DMS153 treated with DMSO at 0.1 percent for 48 hours (cell line): ENCODE data around the gene SMIM44.
"Not testable (repeated sequence)": the region's sequence is repeated elsewhere in the genome, so short reads cannot be mapped to it uniquely, and the experiment has no call there.

ENCODE experiments used
- DNase-seq: peaks from one replicate; lab custom pipeline; 2025; ENCODE audit not compliant: unreplicated experiment; lab: John Stamatoyannopoulos, UW

SMIM44 gene

DNA sequence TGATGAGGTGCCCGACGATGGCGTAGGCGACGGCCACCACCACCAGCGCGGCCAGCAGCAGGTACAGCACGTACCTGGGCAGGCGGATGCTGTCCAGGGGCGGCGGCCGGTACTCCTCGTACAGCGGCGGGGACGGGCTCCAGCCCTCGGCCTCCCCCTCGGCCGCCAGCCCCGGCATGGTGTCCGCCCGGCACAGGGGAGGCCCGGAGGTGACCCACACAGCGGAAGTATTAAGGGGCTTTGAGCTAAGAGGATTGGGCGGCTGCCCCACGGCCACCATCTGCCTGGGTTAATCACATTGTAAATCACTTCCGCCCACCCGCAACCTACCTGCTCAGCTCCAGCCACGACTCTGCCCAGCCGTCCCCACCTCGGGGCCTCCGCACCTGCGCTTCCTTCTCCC, at the start of gene SMIM44:
Gene SMIM44 (minus strand): TSS at position 216 of the 403 bp plus-strand sequence. CDS start 38 bp downstream, at position 178.
- DNase-seq, result no peak

GRCh38 chr19:3533033-3533432, 49.8 kb upstream of the SMIM44 start:
- no peak for DNase-seq

DNA sequence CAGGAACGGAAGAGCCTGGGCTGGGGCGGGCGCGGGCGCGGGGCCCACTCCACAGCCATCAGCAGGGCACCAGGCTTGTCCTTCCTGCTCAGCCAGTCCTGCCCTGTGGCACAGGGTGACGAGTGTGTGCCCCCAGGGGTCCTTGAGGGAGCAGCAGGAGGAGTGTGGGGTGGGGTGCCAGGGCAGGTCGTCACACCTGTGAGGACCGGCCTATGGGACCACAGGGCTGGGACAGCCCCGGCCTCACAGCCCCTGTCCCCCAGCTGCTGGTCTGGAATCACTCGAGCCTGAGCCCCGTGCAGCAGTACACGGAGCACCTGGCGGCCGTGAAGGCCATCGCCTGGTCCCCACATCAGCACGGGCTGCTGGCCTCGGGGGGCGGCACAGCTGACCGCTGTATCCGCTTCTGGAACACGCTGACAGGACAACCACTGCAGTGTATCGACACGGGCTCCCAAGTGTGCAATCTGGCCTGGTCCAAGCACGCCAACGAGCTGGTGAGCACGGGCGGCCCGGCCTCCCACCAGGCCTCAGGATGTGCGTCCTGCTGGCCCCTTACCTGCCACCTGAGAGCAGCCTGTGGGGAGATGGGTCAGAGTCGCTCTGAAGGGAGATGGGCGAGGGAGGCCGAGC, 49.0 kb upstream of the SMIM44 start:
- DNase-seq, result no peak

GRCh38 chr19:3531716-3532115, 48.5 kb upstream of the SMIM44 start:
- DNase-seq, result no peak

- DNase-seq, result no peak
Measured at GRCh38 chr19:3530389-3530788, 47.1 kb upstream of the SMIM44 start.

- DNase-seq, result not testable (repeated sequence)
Measured at GRCh38 chr19:3529299-3529698, 46.1 kb upstream of the SMIM44 start.

GRCh38 chr19:3528539-3529211, 45.4 kb upstream of the SMIM44 start:
- no peak for DNase-seq

- DNase-seq, result no peak
Measured at GRCh38 chr19:3528080-3528479, 44.8 kb upstream of the SMIM44 start.

DNA sequence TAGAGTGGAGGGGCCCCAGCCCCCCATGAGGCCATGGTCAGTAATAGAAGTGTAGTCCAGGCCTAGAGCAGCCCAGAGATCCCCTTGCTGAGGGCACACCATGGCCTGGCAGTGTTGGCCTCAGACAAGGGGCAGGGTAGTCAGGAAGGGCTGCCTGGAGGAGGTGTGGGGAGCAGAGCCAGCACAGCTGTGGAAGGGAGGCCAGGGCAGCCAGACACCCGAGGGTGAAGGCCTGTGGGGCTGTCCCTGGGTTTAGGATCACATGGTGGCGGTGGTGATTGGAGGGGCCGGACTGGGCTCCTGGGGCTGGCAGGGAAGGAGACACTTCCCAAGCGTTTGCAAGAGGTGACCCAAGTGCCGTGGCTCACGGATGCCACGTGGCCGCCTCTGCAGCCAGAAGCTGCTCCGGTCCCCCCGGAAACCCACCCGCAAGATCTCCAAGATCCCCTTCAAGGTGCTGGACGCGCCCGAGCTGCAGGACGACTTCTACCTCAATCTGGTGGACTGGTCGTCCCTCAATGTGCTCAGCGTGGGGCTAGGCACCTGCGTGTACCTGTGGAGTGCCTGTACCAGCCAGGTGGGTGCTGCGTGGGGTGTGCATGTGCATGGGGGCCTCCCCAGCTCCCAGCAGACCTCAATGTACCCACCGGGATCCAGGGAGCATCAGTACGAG, 44.1 kb upstream of the SMIM44 start:
- no peak for DNase-seq

DNA sequence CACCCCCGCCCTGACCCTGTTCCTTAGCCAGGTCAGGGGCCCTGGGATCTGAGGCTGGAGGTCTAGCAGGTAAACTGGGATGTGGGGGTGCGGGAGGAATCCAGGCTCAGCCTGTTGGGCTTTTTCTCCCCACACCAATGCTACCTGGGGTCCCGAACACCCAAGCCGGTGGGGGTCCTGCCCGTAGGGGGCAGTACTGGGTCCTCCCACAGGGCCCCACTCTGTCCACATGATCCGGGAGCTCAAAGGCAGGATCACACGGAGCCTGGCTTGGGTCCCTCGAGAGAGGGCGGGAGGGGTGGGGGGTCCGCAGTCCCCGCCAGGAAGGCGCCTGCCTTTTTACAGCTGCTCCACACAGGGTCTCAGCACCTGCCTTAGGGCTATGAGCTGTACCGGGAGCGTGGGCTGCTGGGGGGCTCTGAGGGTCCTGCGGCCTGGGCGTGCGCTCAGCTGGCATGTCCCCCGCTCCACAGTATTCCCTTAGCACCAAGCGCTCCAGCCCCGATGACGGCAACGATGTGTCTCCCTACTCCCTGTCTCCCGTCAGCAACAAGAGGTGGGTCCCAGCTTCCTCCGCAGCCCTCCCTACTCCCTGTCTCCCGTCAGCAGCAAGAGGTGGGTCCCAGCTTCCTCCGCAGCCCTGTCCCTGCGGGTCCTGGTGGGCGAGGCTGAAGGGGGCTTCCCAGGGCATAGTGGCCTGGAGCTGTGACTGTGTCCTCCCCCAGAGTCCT, 43.4 kb upstream of the SMIM44 start:
- DNase-seq, result no peak

GRCh38 chr19:3524904-3525451, 41.7 kb upstream of the SMIM44 start:
- DNase-seq, result no peak

DNA sequence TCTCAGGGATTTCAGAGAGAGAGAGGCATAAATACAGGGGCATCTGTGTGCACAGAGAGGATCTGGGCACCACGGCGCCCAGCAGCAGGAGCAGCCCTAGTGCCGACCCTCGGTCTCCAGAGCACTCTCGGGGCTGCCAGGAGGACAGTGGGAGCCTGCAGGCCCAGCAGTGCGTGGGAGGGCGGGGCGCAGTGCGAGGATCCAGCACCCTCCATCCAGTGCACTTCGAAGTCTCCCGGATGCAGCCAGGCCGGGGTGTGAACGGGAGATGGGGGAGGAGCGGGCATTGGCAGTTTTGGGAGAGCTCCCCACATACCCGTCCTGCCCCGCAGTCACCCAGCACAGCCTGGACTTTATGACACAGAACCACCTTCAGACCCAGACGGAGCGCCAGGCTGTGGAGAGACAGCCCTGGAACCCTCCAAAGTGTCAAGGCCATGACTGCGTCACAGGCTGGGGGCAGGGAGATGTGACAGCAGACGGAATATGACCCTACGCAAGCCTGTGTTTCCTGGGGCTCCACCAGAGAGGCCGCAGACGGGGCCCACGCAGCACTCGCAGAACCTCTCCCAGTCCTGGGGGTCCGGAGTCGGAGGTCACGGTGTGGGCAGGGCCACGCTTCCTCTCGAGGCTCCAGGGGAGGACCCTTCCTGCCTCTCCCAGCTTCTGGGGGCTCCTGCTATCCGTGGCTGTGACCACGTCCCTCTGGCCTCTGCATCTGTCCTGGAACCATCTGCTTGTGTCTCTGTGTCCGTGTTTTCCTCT, 41.0 kb upstream of the SMIM44 start:
- no peak for DNase-seq

DNA sequence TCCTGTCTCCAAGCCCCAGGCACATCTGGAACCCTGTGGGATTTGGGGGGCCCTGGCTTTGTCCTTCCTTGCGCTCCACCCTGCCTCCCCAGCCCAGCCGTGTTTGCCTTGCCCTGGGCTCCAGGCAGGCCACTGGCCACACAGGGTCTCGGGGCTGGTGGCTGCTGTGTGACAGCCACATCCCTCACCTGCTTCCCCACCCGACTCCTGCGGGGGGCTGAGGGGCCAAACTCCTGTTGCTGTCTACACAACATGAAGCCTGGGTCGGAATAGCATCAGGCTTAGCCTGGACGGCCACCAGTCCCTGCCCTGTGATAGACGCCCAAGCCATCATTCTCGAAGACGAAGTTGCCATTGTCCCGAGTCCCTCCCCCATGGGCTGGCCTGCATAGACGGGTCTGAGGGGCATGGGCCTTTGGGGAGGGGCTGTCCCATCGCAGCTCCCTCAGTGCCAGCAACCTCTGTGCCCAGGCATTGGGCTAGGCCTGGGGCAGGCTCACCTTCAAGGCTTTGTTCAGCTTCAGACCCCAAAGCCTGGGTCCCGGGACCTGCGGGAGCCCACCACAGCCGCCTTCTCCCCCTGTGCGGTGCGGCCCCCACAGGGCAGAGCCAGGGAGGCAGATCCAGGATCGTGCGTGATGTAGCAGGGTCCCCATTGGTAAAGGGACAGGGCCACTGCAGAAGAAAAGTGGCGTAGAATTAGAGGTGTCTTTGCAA, 40.3 kb upstream of the SMIM44 start:
- DNase-seq, result no peak

DNA sequence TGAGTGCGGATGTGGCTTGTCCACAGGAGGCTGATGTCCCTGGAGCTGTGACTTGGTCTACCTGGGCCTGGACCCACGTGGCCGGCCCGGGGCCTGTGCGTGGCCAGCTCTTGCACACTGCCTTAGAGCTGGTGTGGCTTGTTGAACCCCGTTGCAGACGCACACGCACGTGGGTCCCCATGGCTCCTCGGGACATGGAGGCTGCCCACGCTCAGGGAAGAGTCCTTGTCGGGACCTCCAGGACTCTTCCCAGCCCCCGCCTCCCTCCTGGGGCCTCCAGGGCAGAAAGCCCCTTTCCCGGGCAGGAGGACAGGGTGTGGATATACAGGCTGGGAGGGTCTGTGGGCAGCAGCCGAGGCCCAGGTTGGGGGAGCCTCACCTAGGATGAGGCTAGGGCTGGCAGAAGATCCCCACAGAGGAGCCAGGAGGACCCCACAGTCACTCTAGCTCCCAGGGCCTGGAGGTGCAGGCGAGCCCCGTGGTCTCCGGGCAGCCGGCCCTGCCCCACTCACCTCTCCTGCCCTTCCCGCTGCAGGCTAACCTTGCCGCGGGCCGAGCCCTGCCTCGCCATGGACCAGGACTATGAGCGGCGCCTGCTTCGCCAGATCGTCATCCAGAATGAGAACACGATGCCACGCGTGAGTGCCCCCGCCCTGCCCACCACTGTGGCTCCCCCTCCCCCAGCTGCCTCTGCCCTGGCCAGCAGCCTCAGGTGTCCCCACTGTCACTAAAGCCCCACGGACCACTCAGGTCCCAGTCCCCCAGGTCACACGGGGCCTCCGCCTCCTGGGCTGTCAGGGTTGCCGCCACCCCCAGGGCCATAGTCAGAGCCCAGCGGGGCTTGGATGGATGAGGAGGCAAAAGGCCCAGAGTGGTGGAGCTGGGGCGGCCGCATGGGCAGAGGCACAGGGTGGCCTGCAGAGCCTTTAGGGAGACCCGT, 39.5 kb upstream of the SMIM44 start:
- no peak for DNase-seq

DNA sequence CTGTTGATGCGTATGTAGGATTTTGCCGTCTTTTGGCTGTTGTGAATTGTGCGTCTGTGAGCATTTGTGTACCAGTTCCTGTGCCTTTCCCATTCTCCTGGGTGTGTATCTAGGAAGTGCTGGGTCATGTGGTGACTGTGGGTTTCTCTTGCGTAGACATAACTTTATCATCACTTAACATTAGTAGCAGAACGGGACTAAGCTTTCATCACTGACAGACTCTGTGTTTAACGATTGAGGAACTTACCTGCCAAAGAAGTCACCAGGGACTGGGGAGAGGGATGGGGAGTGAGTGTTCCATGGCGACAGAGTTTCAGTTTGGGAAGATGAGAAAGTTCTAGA, 37.8 kb upstream of the SMIM44 start:
- DNase-seq, result no peak

- DNase-seq, result no peak
Measured at GRCh38 chr19:3520166-3521103, 37.2 kb upstream of the SMIM44 start.

GRCh38 chr19:3519126-3519525, 35.9 kb upstream of the SMIM44 start:
- DNase-seq, result no peak

DNA sequence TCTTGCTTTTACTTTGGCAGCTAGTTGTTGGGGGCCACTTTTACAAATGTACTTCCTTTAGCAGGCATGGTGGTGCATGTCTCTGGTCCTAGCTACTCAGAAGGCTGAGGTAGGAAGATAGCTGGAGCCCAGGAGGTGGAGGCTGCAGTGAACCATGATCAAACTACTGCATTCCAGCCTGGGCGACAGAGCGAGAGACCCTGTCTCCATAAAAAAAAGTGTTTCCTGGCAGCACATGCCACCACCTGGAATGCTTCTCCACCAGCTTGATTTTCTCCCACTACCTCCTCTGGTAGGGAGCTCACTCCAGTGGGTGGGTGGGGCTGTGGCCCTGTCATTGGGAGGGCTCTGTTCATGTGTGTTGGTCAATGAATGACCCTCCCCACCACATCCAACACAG, 35.4 kb upstream of the SMIM44 start:
- DNase-seq, result no peak
